Measurements from ENCODE around the gene SKOR1.

SKOR1 gene

DNA sequence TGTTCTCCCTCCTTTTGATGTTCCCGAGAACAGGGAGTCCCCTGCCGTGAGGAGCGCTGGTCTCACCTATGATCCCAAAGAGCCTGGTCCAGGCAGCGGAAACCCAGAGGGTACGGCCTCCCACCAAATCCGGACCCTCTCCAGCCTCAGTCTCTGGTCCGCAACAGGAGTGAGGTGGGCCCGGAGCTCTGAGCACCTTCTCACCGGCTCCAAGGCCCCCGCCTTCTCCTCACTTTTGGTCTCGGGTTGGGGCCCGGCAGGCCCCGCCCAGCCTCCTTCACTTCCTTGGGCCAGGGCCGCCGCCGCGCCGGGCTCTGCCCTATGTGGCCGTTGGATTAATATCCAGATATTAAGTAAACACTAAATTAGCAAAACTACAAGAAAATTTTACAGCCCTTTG is 5.7 kb upstream of the SKOR1 start:
- no peak for DNase-seq

DNA sequence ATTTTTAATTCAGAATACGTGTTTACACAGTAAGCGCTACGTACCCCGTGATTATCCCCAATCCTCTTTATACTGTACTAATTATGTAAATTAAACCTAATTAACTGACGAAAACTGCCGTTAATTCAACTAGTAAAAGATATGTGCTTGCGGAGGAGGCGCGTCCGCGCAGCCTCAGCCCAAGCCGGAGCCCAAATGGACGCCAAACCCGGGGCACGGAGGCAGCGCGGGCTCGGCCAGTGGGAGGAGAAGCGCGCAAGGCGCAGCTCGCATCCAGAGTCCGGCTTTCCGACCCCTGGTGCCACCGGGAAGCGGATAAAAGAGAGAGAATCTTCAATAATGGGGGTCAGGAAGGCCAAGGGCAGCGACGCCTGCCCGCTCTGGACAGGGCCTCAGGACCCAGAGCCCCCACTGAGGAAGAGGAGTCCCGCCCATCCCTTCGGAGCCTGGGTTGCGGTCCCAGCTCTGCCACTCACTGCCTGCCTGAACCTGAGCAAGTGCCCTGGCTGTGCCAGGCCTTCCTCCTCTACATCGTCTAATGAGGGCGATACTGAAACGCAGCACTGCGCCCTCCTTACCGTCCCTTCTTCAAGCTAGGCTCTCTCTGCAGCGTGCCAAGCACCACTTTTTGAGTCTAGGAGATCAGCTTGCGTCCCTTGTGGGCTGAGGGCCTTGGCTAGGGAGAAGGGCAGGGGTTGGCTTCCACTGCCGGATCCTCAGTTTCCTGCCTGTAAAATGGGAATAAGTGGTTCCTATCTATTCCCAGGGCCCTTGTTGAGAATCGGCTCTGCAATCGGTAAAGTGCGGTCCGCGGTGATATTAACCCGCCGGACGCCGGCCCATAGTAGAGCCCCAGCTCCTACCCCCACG is 5.0 kb upstream of the SKOR1 start:
- no peak for DNase-seq

DNA sequence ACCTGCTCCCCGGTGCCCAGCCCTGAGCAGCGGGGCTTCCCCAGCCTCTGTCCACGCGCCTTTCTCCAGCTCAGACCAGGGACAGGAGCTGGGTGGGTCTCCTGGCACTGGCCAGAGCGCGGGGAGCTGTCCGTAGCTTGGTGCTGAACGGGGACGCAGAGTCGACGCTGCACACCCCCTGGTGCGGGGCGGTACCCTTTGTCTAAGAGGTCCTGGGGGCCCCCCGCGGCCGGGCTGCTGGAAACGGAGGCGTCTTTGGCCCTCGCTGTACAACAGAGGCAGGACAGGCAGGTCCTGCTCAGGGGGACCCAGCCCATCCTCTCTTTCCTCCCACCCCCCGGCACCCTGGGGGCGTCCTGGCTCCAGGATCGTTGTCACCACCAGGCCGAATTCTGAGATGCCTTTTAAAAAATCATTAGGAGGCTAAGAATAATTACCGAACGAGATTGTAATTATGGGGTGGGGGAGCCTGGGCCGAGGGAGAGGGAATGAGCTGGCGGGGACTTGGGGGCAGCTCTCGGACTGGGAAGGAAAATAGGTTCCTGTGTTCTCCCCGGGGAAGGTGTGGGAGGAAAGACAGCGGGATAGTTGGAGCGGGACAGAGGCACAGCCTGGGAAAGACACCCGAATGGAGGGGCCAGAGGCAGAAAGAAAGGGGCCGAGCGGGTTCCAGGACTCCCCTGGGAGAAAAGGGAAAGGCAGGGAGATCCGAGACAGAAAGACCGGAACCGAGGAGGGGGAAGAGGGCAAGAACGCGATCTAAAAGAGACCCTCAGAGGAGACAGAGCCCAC is 4.1 kb upstream of the SKOR1 start:
- no peak for DNase-seq

DNA sequence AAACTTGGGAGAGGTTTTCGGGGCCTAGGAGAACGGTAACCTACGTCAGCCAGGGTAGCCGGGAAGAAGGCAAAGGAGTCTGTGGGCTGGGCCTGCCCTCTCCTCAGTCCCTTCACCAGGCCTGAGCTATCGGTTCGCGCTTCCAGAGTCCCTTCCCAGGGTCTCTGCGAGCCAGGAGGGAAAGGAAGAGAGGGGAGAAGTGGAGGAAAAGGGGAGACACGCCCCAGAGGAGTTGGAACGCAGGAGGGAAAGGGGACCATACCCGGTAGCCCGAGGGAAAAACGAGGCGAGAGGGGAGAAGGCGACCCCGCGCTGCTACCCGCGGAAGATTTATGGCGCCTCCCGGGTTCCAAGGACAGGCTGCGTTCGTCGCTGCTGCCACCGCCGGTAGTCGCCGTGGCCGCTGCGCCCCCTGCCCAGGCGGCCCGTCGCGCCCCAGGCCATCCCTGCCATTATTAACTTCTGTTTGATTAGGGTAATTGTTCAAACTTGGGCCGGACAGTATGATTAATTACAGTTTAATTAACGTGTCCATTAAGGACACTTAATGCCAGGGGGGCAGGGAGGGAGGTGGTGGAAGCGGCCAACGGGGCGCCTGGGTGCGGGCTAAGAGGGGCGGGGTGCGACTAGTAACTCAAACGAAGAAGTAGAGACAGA is 3.4 kb upstream of the SKOR1 start:
- no peak for DNase-seq

DNA sequence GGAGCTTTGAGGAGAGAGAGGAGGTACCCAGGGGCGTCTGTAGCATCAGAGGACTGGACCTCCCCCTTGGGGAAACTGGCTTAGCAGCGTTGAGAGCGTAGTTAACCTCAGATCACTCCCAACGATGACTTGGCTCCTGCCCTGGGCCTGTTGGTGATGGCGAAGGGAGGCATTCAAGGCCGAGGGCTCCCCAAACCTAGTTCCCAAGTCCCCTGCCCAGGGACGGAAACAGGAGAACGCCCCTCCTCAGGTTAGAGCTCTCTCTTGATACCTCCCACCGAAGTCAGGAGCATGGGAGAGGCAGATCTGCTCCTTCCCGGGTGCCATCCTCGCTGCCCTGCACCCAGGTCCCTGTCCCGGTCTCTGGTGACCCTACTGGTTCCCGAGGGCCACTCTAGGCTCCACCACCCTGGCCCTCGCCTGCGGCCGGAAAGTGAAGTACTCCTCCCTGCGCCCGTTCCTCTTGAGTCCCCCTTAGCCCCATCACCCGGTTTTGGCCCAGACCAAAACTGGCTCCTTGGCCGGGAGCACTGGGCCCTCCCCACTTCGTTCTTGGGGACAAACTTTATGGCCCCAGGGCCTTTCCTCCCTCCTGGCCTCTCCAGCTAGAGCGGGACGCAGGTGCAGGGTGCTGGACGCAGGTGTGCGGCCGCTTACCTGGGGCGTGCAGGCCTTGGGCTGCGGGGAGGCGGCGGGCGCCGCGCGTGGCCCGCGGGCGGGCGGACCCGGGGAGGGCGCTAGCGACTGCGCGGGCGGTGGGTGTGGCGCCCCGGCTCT is 2.6 kb upstream of the SKOR1 start:
- DNase-seq: no peak

DNA sequence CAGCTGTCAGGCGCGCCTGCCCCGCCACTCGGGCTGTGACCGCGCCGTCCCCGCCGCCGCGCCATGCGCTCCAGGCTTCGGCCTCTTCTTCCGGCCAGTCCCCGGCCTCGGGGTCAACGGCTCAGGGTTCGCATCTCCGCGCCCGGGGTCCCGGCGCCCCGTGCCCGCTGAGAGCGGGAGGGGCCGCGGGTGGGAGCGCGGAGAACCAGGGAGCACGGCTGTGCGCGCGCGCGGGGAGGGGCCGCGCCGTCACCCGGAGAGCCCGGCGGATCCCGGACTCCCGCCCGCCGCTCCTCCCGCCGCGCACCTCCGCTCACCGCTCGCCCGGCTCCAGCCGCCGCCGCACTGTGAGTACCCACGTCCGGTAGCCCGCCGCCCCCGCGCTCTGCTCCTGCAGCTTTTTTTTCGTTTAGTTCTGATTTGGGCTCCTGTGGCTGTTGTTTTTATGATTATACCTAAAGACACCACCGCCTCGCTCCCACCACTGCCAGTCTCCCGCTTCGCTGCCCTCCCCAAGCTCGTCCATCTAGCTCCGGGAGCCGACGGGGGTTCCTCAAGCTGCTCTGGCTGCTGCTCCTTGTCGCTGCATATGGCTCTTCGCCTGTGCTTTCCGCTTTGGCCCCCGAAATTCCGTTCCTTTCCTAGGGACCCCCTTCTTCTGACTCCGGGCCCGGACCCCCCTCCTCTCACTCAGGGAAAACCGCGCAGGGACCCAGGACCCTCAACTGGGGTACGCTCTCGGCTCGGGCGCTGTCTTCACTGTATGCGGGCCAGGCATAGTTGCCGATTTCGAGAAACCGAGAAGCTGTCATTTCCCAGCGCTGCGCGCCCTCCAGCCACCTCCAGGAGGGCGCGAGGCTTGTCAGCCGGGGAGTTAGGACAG is 1.8 kb upstream of the SKOR1 start:
- DNase-seq: no peak

DNA sequence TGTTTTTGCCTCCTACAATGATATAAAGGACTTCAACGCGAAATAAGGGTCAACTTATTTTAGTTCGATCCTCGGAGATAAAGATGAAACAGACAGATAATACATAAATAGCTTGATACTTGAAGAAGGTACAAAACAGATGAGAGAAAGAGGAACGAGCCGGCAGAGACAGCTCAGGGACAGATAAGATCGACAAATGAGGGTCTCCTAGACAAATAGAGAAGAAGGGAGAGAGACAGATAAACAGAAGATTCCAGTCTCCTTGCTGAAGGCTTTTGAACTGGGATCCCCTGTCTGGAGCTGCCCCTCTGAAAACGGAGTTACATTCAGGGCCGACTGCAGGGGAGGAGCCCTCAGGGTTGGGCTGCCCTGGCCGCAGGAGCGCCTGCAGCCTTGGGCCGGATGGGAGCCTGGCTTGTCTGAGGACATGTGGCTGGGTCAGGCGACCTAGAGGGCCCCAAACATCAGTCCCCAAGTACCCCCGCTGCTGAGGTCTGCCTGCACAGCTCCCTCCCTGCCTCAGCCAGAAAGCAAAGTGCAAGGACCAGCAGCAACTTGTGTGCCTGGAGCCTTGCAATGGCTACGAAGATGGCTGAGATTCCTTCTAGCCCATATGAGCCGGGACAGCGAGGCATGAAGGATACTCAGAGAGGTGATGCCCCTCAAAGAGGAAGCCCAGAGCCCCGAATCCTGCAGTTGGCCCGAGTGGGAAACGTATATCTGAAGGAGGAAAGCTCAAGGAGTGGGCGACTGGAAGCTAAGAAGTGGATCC is 926 bp upstream of the SKOR1 start:
- no peak for DNase-seq

DNA sequence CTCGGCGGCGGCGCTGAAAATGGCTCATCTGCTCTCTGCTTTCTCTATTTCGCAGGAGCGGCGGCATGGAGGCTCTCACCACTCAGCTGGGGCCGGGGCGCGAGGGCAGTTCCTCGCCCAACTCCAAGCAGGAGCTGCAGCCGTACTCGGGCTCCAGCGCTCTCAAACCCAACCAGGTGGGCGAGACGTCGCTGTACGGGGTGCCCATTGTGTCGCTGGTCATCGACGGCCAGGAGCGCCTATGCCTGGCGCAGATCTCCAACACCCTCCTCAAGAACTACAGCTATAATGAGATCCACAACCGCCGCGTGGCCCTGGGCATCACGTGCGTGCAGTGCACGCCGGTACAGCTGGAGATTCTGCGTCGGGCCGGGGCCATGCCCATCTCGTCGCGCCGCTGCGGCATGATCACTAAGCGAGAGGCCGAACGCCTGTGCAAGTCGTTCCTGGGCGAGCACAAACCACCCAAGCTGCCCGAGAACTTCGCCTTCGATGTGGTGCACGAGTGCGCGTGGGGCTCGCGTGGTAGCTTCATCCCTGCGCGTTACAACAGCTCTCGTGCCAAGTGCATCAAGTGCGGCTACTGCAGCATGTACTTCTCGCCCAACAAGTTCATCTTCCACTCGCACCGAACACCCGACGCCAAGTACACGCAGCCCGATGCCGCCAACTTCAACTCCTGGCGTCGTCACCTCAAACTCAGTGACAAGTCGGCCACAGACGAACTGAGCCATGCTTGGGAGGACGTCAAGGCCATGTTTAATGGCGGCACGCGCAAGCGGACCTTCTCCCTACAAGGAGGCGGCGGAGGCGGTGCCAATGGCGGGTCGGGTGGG is 790 bp downstream of the SKOR1 start:
- no peak for DNase-seq

DNA sequence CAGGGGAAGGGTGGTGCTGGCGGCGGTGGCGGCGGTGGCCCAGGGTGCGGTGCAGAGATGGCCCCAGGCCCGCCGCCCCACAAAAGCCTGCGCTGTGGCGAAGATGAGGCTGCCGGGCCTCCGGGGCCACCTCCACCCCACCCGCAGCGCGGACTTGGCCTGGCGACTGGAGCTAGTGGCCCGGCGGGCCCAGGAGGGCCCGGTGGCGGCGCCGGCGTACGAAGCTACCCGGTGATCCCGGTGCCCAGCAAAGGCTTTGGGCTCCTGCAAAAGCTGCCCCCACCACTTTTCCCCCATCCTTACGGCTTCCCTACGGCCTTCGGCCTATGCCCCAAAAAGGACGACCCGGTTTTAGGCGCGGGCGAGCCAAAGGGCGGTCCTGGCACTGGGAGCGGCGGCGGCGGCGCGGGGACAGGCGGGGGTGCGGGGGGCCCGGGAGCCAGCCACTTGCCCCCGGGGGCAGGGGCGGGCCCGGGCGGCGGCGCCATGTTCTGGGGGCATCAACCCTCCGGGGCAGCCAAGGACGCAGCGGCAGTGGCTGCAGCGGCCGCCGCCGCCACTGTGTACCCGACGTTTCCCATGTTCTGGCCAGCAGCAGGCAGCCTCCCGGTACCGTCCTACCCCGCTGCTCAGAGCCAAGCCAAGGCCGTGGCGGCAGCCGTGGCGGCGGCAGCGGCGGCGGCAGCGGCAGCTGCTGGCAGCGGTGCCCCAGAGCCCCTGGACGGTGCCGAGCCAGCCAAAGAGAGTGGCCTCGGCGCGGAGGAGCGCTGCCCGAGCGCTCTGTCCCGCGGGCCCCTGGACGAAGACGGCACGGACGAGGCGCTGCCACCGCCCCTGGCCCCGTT is 1.6 kb downstream of the SKOR1 start:
- no peak for DNase-seq

DNA sequence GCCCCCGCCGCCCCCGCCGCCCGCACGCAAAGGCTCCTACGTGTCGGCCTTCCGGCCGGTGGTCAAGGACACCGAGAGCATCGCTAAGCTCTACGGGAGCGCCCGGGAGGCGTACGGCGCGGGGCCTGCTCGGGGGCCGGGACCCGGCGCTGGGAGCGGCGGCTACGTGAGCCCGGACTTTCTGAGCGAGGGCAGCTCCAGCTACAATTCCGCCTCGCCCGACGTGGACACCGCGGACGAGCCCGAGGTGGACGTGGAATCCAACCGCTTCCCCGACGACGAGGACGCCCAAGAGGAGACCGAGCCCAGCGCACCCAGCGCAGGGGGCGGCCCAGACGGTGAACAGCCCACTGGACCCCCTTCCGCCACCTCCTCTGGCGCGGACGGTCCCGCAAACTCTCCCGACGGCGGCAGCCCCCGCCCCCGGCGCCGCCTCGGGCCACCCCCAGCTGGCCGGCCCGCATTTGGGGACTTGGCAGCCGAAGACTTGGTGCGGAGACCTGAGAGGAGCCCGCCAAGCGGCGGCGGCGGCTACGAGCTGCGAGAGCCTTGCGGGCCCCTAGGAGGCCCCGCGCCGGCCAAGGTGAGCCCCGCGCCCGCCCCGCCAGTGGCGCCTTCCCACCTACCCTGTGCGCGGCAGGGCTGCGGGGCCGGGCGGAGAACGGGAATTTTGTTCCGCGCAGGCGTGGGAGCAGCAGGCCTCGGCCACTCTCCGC is 2.4 kb downstream of the SKOR1 start:
- no peak for DNase-seq

DNA sequence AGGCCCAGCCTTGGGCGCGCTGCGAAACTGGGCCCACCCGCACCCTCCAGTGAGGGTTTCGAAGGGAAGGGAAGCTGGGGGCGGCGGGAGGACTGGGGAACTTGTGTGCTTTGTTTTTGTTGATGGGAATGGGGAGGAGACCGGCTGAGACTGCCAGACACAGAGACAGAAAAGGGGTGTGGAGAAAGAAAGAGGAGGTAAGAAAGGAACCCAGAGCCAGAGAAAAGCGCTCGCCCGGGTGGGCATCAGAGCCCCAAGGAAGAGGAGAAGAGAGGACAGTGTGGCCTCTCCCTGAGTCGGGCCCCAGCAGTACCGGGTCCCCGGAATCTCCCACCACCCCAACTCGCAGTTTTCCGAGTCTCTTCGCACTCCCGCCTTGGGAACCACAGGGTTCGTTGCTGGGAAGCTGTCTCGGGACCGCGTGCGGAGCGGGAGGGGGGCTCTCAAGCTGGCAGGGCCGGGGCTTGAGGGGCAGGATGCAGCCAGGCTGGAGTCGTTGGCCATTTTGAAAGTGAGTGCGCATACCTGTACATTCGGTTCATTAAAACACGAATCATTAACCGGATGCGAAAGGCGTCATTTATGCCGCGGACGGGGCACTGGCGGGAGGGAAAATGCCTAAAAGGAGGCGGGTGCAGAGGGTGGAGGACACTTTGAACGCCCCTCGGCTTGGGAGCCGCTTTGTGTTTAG is 3.1 kb downstream of the SKOR1 start:
- no peak for DNase-seq

DNA sequence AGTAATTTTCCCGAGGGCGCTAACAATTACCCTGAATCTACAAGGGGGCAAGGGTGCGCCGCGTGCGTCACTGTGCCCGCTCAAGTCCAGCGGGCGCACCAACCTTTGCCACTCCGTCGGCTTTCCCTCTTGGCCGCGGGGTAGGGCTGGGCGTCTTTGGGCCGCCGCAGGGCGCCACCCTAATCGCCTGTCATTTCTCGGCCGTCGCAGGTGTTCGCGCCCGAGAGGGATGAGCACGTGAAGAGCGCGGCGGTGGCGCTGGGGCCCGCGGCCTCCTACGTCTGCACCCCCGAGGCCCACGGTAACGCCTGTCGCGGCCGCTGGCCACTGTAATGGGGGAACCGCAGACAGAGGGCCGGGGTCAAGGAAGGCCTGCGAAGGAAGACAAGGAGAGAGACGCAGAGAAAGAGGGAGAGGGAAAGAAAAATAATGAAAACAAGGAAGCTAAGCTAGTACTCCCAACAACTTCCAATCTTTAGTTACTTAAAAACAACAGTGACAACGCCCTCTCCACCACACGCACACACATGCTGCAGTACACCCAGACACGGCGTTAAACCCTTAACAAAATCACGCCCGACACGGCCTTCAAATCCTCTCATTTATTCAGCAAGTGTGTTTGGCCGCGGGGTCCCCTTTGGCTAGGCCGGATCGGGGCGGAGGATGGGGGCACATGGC is 3.8 kb downstream of the SKOR1 start:
- DNase-seq: no peak

DNA sequence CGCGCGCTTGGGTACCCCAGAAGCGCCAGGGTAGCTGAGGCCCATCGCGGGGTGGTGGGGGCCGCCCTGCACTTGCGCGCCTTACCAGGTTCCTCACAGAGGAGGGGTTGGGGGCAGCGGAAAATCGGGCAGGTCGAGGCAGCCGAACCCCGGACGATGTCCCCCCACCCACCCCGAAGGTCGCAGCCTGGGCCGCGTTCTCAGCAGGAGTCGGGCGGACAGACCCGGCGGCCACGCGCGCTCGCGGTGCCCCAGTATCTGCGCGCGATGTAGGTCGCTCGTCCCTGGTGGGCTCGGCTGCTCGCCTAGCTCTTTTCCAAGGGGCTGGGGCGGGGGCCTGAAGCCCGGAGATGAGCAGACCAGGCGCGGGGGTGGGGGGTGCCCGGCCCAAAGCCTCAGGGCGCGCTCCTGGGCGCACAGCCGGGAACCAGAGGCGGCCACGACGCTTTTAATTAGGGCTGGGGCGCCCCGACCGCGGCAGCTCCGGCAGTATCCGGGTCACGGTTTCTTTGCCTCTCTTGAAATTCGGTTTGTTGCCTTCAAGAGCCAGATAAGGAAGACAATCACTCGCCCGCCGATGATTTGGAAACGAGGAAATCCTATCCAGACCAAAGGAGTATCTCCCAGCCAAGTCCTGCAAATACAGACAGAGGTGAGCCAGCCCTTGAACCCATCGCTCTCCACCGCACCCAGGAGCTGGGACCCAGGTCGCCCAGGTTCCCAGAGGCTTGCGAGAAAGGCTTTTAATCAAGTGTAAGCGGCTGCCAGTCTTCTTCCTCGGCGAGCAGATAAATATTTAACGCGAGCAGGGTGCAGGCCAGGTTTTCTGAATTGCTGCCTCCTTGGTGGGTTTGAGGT is 4.6 kb downstream of the SKOR1 start:
- no peak for DNase-seq

DNA sequence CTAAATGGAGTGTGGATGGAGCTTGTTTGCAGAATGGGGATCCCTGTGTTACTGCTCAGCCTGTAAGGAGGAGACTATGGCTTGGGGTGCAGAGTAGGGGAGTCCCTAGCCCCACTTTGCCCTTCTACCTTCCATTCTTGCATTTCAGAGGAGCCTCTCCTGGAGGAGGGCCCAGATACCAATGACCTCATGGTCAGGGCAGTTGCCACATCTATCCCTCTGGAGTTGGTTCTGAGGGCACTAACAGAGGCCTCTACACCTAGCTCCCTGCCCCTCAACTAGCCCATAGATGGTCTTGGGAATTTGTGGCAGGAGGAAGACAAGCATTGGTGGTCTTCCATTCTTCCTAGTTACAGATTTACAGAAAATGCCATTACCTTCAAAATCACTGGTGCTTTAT is 6.1 kb downstream of the SKOR1 start:
- DNase-seq: no peak

DNA sequence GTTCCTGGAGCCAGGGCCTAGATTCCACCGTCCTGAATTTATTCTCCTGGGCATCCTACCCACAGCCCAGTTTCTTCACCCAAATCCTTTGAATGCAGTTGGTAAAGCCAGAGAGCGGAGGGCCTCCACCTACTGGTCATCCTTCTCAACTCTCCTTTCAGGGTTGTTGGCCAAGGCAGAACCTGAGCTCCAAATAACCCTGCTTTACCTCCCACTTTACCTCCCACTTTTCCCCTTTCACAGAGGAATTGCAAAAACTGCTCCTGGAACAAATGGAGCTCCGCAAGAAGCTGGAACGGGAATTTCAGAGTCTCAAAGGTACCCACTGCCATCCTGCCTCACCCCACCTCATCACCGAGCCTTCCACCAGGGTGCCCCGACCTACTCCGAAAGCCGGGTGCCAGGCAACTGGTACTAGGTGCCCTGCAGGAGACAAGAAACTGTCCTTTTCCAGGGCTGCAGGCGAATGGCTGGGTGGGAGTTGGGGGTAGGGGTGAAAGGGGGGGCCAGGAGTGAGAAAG is 6.8 kb downstream of the SKOR1 start:
- DNase-seq: no peak

Measured in KG1 (cell line).